ENCODE measurements around the gene TMEM53.
A peak's percentile ranks its signal among the peaks of the same experiment; 100 is the strongest.

TMEM53 gene

DNA sequence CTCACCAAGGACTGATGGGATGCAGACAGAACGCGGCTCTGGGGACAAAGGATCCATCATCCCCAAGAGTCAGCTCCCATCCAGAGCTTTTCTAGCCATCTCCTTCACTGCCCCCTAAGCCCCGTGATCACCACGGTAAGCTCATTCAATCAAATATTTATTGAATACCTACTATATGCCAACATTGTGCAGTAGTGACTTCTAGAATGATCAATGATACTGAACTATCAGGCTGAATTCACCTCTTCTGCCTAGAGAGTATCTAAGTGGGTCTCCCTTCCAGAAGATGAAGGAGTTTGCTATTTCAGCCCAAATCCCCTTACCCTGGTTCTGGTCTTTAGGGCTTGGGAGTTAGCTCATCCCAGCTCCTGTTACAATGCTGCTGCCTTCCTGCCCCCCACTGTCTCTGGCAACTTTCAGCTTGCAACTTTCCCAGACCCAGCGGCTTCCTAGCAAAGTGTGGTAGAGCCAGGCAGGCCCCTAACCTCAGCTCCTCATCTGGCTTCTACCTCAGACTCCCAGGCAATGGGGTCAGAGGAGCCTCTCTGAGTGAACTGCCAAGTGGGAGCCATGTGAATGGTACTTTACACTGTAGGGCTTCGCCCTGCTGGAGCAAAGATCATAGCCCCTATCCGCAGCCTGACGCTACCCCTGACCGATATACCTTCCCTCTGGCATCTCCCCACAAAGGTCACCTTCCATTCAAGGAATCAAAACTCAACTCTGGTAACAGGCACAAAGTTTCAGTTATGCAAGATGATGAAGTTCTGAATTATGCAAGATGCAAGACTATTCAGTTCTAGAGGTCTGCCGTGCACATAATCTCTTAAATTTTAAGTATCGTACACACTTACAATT, 20.9 kb downstream of the TMEM53 start:
- H3K4me3 Mint-ChIP-seq: no peak overlapping the region
- no peaks in the 10 kb centered on the region for H3K27me3 Mint-ChIP-seq
- peaks cover 24 to 28% of the 10 kb centered on the region in 2 donors for H3K36me3 Mint-ChIP-seq
- no peak for DNase-seq
- H3K4me1 Mint-ChIP-seq: peaks cover 0 to 6% of the 10 kb centered on the region in 2 donors
- no peaks in the 10 kb centered on the region for H3K9me3 Mint-ChIP-seq
- H3K27ac Mint-ChIP-seq: no peak overlapping the region
- ATAC-seq (replicated peaks): peak in 1 of 2 donors; percentile 6

GRCh38 chr1:44652445-44653106, 21.7 kb downstream of the TMEM53 start:
- Mint-ChIP-seq H3K27me3 (no peaks in the 10 kb centered on the region), H3K4me3 (no peak overlapping the region), H3K36me3 (peaks cover 28 to 32% of the 10 kb centered on the region in 2 donors), H3K9me3 (no peaks in the 10 kb centered on the region), H3K4me1 (peaks cover 0 to 5% of the 10 kb centered on the region in 2 donors), H3K27ac (no peak overlapping the region)
- DNase-seq (peak; percentile 60), ATAC-seq (replicated peaks) (peak; percentile 86 to 91)

DNA sequence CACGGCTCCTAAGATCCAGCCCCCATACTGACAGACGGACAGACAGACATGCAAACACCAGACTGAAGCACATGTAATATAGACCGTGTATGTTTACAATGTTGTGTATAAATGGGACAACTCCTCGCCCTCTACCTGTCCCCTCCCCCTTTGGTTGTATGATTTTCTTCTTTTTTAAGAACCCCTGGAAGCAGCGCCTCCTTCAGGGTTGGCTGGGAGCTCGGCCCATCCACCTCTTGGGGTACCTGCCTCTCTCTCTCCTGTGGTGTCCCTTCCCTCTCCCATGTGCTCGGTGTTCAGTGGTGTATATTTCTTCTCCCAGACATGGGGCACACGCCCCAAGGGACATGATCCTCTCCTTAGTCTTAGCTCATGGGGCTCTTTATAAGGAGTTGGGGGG, 23.2 kb downstream of the TMEM53 start:
- Mint-ChIP-seq H3K27me3 (no peaks in the 10 kb centered on the region), H3K36me3 (peaks cover 29 to 37% of the 10 kb centered on the region in 2 donors), H3K9me3 (no peaks in the 10 kb centered on the region), H3K4me1 (peaks cover 0 to 5% of the 10 kb centered on the region in 2 donors), H3K4me3 (no peak overlapping the region), H3K27ac (no peak overlapping the region)
- ATAC-seq (replicated peaks) (no peak), DNase-seq (no peak)

- no peak for ATAC-seq (replicated peaks)
- H3K27ac Mint-ChIP-seq: peak overlapping the region; percentile 39
- H3K4me1 Mint-ChIP-seq: no peaks in the 10 kb centered on the region
- DNase-seq: no peak
- peaks cover 29 to 37% of the 10 kb centered on the region in 2 donors for H3K36me3 Mint-ChIP-seq
- no peaks in the 10 kb centered on the region for H3K9me3 Mint-ChIP-seq
- no peaks in the 10 kb centered on the region for H3K27me3 Mint-ChIP-seq
- no peak overlapping the region for H3K4me3 Mint-ChIP-seq
Measured at GRCh38 chr1:44650159-44650831, 24.0 kb downstream of the TMEM53 start.

GRCh38 chr1:44649788-44650158, 24.5 kb downstream of the TMEM53 start:
- Mint-ChIP-seq H3K4me1 (no peaks in the 10 kb centered on the region), H3K27ac (no peak overlapping the region), H3K9me3 (no peaks in the 10 kb centered on the region), H3K27me3 (no peaks in the 10 kb centered on the region), H3K4me3 (no peak overlapping the region), H3K36me3 (peaks cover 30 to 41% of the 10 kb centered on the region in 2 donors)
- ATAC-seq (replicated peaks) (no peak), DNase-seq (no peak)

GRCh38 chr1:44648529-44649250, 25.6 kb downstream of the TMEM53 start:
- peaks cover 33 to 42% of the 10 kb centered on the region in 2 donors for H3K36me3 Mint-ChIP-seq

GRCh38 chr1:44647896-44648295, 26.4 kb downstream of the TMEM53 start:
- no peaks in the 10 kb centered on the region for H3K4me1 Mint-ChIP-seq
- H3K9me3 Mint-ChIP-seq: no peaks in the 10 kb centered on the region
- H3K27me3 Mint-ChIP-seq: no peaks in the 10 kb centered on the region
- H3K4me3 Mint-ChIP-seq: no peak overlapping the region
- H3K36me3 Mint-ChIP-seq: peaks cover 38 to 43% of the 10 kb centered on the region in 2 donors
- peak overlapping the region; percentile 78 for H3K27ac Mint-ChIP-seq
- DNase-seq (no peak), ATAC-seq (replicated peaks) (no peak)

More at GRCh38 chr1:44648529-44649250, 25.6 kb downstream of the TMEM53 start:
- Mint-ChIP-seq H3K27ac (peak overlapping the region; percentile 39), H3K4me1 (no peaks in the 10 kb centered on the region), H3K27me3 (no peaks in the 10 kb centered on the region), H3K9me3 (no peaks in the 10 kb centered on the region), H3K4me3 (no peak overlapping the region)
- ATAC-seq (replicated peaks) (no peak), DNase-seq (no peak)

- Mint-ChIP-seq H3K9me3 (no peaks in the 10 kb centered on the region), H3K27ac (no peak overlapping the region), H3K27me3 (no peaks in the 10 kb centered on the region), H3K4me1 (peaks cover 3 to 4% of the 10 kb centered on the region in 2 donors), H3K36me3 (peaks cover 35 to 54% of the 10 kb centered on the region in 2 donors), H3K4me3 (no peak overlapping the region)
- no peak for ATAC-seq (replicated peaks)
- DNase-seq: no peak
Measured at GRCh38 chr1:44646261-44647110, 27.8 kb downstream of the TMEM53 start.

DNA sequence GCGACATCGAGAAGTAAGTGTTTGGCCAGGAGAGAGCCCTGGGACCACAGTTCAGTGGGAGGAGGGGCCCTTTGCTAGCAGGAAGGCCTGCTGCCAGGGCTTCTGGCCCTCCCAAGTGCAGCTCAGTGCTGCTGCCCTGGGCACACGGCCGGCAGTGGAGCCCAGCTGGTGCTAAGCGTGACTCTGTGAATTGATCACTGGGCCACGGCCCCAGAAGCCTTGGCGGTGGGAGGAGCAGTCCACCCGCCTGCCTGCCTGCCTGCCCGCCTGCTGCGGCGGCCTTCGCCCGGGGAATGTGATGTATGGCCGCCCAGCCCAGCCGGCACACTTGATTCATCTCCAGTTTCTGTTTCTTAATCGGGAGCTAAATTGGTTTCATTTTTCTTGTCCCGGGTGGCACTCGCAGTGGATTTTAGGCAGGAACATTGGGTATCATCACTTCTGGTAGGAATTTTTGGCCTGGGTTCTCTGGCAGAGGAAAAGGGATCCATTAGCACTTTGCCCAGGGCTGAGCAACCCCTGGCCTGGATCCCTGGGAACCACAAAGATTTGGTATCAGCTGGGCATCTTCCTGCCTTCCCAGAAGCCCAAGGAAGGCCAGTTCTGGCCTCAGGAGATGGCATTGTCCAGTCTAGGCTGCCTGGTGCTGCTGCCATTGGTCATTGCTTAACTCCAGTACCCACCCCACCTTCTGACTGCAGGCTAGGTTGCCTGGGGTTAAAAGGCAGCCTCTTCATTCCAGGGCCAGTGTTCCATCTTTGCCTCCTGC, 28.6 kb downstream of the TMEM53 start:
- H3K27ac Mint-ChIP-seq: peak overlapping the region; percentile 37
- peaks cover 41 to 51% of the 10 kb centered on the region in 2 donors for H3K36me3 Mint-ChIP-seq
- H3K4me1 Mint-ChIP-seq: peaks cover 4 to 8% of the 10 kb centered on the region in 2 donors

GRCh38 chr1:44644806-44645205, 29.5 kb downstream of the TMEM53 start:
- Mint-ChIP-seq H3K27ac (peak overlapping the region; percentile 53), H3K4me1 (peaks cover 4 to 8% of the 10 kb centered on the region in 2 donors), H3K9me3 (no peaks in the 10 kb centered on the region), H3K27me3 (no peaks in the 10 kb centered on the region), H3K4me3 (no peak overlapping the region), H3K36me3 (peaks cover 41 to 51% of the 10 kb centered on the region in 2 donors)
- no peak for ATAC-seq (replicated peaks)
- no peak for DNase-seq

More for the DNA sequence above, 28.6 kb downstream of the TMEM53 start:
- H3K9me3 Mint-ChIP-seq: no peaks in the 10 kb centered on the region
- ATAC-seq (replicated peaks): no peak
- H3K4me3 Mint-ChIP-seq: no peak overlapping the region
- H3K27me3 Mint-ChIP-seq: no peaks in the 10 kb centered on the region
- no peak for DNase-seq

- H3K9me3 Mint-ChIP-seq: no peaks in the 10 kb centered on the region
- peaks cover 35 to 48% of the 10 kb centered on the region in 2 donors for H3K36me3 Mint-ChIP-seq
- DNase-seq (no peak), ATAC-seq (replicated peaks) (no peak)
- no peaks in the 10 kb centered on the region for H3K27me3 Mint-ChIP-seq
- H3K4me1 Mint-ChIP-seq: peaks cover 4 to 8% of the 10 kb centered on the region in 2 donors
- no peak overlapping the region for H3K27ac Mint-ChIP-seq
- no peak overlapping the region for H3K4me3 Mint-ChIP-seq
Measured at GRCh38 chr1:44643721-44644334, 30.5 kb downstream of the TMEM53 start.

GRCh38 chr1:44642925-44643324, 31.4 kb downstream of the TMEM53 start:
- H3K36me3 Mint-ChIP-seq: peaks cover 37 to 49% of the 10 kb centered on the region in 2 donors
- H3K4me1 Mint-ChIP-seq: peaks cover 6 to 8% of the 10 kb centered on the region in 2 donors
- no peaks in the 10 kb centered on the region for H3K27me3 Mint-ChIP-seq
- no peaks in the 10 kb centered on the region for H3K9me3 Mint-ChIP-seq
- DNase-seq (no peak), ATAC-seq (replicated peaks) (no peak)
- peak overlapping the region; percentile 76 for H3K27ac Mint-ChIP-seq
- no peak overlapping the region for H3K4me3 Mint-ChIP-seq
